ENCODE measurements around the gene RCSD1. TPM values are rescaled to one million over a fixed set of nuclear protein-coding genes. Genes with fewer than 3 reads are reported as not detected.
A peak's percentile ranks its signal among the peaks of the same experiment; 100 is the strongest.

The RCSD1 gene
- total and polyA plus RNA-seq, 12 donors = 9.0 to 50.2 (median 37.4) TPM

DNA sequence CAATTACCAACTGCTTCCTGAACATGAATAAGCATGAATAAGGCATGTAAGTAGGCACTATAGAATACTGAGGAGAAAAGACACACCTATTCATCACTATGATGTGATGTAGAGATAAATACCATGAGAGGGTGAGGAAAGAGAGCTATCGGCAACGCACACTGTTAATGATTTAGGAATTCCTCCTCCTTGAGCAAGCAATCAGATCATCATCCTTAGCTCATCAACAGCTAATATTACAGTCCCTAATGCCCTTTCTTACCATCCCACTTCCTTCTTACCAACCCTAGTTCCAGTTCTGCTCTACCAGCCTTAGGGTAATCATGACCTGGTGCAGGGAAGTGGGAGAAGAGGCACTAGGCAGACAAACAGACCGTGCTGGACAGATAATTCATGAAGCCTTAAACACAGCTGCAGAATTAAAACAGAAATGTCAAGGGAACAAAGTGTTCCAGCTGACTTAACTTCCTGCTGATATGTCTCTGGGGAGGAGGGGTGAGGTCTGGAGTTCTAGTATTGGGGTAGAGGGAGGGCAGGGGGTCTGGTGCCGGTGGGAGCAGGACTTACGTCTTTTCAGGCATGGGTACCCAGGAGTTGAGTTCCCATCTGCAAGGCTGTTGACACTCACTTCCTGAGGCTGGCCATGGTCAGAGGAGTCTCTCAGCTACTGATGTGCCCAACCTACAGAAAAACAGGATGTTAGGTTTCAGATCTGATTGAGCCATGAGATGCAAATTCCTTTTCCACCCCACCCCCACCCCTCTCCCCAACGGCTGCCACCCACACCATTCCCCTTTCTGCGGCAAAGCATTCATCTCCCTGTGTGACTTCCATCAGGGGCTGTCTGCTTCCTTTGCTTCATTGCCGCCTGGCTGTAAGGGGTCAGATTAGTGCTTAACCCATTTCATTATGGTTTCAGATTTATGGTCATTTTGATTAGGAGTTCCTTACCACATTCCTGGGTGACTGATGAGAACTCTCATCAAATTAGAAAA, 12.6 kb upstream of the RCSD1 start:
- H3K4me3 ChIP-seq = peak overlapping the region in 6 of 10 donors; percentile 4 to 32 (median 17)
- H3K4me1 ChIP-seq = peaks cover 0 to 62% (median 22%) of the 10 kb centered on the region in 9 donors
- intact Hi-C loops (cut with DNase I) = loop anchor here in 2 of 10 donors (5.0 kb wide), 2 partner anchors 50 to 70 kb away; no protein-coding TSS in a partner anchor
- H3K27ac ChIP-seq = peak overlapping the region; percentile 41 to 89 (median 68)
- H3K27me3 ChIP-seq = no peaks in the 10 kb centered on the region
- no peaks in the 10 kb centered on the region for H3K36me3 ChIP-seq
- peak in 1 of 2 donors; percentile 54 for DNase-seq
- H3K9me3 ChIP-seq = peaks cover 0 to 12% (median 0%) of the 10 kb centered on the region in 11 donors
- WGBS, 2 donors = 28 to 40% methylated on average over 8 of the region's 8 CpGs
- TF ChIP-seq, protein P1, sequence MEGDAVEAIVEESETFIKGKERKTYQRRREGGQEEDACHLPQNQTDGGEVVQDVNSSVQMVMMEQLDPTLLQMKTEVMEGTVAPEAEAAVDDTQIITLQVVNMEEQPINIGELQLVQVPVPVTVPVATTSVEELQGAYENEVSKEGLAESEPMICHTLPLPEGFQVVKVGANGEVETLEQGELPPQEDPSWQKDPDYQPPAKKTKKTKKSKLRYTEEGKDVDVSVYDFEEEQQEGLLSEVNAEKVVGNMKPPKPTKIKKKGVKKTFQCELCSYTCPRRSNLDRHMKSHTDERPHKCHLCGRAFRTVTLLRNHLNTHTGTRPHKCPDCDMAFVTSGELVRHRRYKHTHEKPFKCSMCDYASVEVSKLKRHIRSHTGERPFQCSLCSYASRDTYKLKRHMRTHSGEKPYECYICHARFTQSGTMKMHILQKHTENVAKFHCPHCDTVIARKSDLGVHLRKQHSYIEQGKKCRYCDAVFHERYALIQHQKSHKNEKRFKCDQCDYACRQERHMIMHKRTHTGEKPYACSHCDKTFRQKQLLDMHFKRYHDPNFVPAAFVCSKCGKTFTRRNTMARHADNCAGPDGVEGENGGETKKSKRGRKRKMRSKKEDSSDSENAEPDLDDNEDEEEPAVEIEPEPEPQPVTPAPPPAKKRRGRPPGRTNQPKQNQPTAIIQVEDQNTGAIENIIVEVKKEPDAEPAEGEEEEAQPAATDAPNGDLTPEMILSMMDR (IDR thresholded peaks at IDR 0.05) = no peak
- ATAC-seq = peak; percentile 74 to 91 (median 88)

DNA sequence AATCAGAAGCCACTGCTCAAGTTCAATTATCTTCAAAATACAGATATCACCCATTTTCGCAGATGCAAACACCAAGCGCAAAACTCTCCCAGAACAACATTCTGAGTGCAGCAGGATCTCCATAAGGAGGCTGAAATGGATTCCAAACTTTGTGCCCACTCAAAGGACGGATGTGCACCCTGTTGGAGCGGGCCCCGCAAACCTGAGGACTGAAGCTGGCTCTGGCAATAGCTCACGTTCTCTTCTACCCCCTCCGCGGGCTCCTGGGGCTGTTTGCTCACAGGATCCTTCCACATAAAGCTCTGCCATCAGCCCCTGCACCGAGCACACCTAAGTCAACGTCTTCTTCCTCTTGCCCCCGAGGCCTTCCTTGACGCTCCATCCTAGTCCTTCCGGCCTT, 11.7 kb upstream of the RCSD1 start:
- Histone ChIP-seq H3K27me3 (no peaks in the 10 kb centered on the region), H3K36me3 (no peaks in the 10 kb centered on the region), H3K4me1 (peaks cover 0 to 55% (median 22%) of the 10 kb centered on the region in 9 donors), H3K27ac (peak overlapping the region in 9 of 10 donors; percentile 41 to 89 (median 68)), H3K9me3 (peaks cover 0 to 12% (median 0%) of the 10 kb centered on the region in 11 donors), H3K4me3 (no peak overlapping the region)
- no peak for DNase-seq
- intact Hi-C loops (cut with DNase I) = loop anchor here in 2 of 10 donors (5.0 kb wide), 2 partner anchors 49 to 69 kb away; no protein-coding TSS in a partner anchor
- no peak for ATAC-seq
- TF ChIP-seq, protein P1 (IDR thresholded peaks at IDR 0.05) = no peak
- 92 to 95% methylated on average over 13 of the region's 13 CpGs for WGBS, 2 donors

DNA sequence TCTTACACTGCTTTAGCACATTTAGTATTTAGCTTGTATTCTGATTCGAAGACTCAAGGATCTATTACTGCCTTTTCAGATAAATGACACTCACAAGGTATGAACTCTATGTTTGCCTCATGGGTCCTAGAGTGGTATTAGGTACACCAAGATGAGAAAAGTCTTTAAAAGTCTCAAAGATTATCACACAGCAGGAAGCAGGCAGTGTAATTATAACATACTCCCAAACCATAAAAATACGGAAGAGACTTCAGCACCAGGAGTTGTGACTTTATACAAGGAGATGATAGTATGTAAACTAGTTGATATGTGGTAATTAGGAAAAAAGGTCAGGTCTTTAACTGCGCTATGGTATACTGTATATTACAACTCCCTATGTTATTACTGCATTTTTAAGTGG, 11.2 kb upstream of the RCSD1 start:
- intact Hi-C loops (cut with DNase I) = loop anchor here in 2 of 10 donors (5.0 kb wide), 2 partner anchors 49 to 69 kb away; no protein-coding TSS in a partner anchor
- TF ChIP-seq, protein P1 (IDR thresholded peaks at IDR 0.05) = no peak
- DNase-seq = no peak
- H3K27me3 ChIP-seq = no peaks in the 10 kb centered on the region
- peak overlapping the region in 2 of 10 donors; percentile 68 to 85 for H3K27ac ChIP-seq
- H3K4me3 ChIP-seq = no peak overlapping the region
- H3K4me1 ChIP-seq = peaks cover 0 to 55% (median 22%) of the 10 kb centered on the region in 9 donors
- no peak for ATAC-seq
- H3K9me3 ChIP-seq = peaks cover 0 to 12% (median 0%) of the 10 kb centered on the region in 11 donors
- WGBS, 2 donors = 88 to 98% methylated on average over 3 of the region's 3 CpGs
- H3K36me3 ChIP-seq = no peaks in the 10 kb centered on the region

DNA sequence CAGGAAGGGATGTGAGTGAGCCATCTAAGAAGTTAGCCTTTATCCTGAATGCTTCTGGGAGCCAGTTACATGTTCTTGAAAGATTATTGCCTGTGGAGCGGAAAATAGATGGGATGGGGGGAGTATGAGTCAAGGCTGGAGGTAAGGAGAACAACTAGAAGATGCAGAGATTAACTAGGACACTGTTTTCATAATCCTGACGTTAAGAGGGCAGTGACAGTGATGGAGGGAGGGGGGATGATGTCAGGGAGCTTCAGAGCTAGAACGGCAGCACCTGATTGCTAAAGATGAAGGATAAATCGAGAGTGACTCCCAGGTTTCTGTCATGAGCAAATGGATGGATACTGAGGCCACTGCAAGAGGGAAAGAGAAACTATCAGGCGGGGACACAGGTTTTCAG, 10.0 kb upstream of the RCSD1 start:
- H3K27me3 ChIP-seq = no peaks in the 10 kb centered on the region
- H3K27ac ChIP-seq = no peak overlapping the region

More for the DNA sequence above, 10.0 kb upstream of the RCSD1 start:
- 72 to 76% methylated on average over 5 of the region's 5 CpGs for WGBS, 2 donors
- TF ChIP-seq, protein P1 (IDR thresholded peaks at IDR 0.05) = no peak
- intact Hi-C loops (cut with DNase I) = no loop called here
- peaks cover 0 to 7% (median 0%) of the 10 kb centered on the region in 11 donors for H3K9me3 ChIP-seq
- DNase-seq (no peak), ATAC-seq (no peak)
- peaks cover 0 to 55% (median 22%) of the 10 kb centered on the region in 9 donors for H3K4me1 ChIP-seq
- no peaks in the 10 kb centered on the region for H3K36me3 ChIP-seq
- H3K4me3 ChIP-seq = no peak overlapping the region
